NCI-H2029 (cell line): ENCODE results near the gene ETV1.
A peak's percentile ranks its signal among the peaks of the same experiment; 100 is the strongest.

ENCODE experiments used
- DNase-seq: peaks from one replicate; lab custom pipeline; 2025; lab: John Stamatoyannopoulos, UW

Gene ETV1

GRCh38 chr7:13989126-13989948, at the start of gene ETV1:
Gene ETV1 (minus strand): TSS chr7:13989666. CDS start chr7:13989052, 614 bp downstream.
- peak; percentile 27 for DNase-seq

GRCh38 chr7:14024406-14024805, 34.9 kb upstream of the ETV1 start:
- DNase-seq = no peak

- no peak for DNase-seq
Observed at GRCh38 chr7:14023838-14024237, 34.4 kb upstream of the ETV1 start.

GRCh38 chr7:14023342-14023741, 33.9 kb upstream of the ETV1 start:
- no peak for DNase-seq

- DNase-seq = no peak
Observed at GRCh38 chr7:14021069-14021468, 31.6 kb upstream of the ETV1 start.

- no peak for DNase-seq
Observed at GRCh38 chr7:14020339-14020900, 31.0 kb upstream of the ETV1 start.

- DNase-seq = no peak
Observed at GRCh38 chr7:14018751-14019150, 29.3 kb upstream of the ETV1 start.

GRCh38 chr7:14016950-14017349, 27.5 kb upstream of the ETV1 start:
- no peak for DNase-seq

- DNase-seq = no peak
Observed at GRCh38 chr7:14013898-14014297, 24.4 kb upstream of the ETV1 start.

GRCh38 chr7:14009453-14010418, 20.3 kb upstream of the ETV1 start:
- DNase-seq = no peak

GRCh38 chr7:14001139-14001538, 11.7 kb upstream of the ETV1 start:
- no peak for DNase-seq

GRCh38 chr7:14000247-14000646, 10.8 kb upstream of the ETV1 start:
- DNase-seq = no peak

GRCh38 chr7:13998866-13999265, 9.4 kb upstream of the ETV1 start:
- DNase-seq = no peak

GRCh38 chr7:13992596-13992964, 3.1 kb upstream of the ETV1 start:
- no peak for DNase-seq

GRCh38 chr7:13991791-13992595, 2.5 kb upstream of the ETV1 start:
- no peak for DNase-seq

GRCh38 chr7:13990984-13991790, 1.7 kb upstream of the ETV1 start:
- peak; percentile 98 for DNase-seq

- DNase-seq = peak; percentile 86
Observed at GRCh38 chr7:13990319-13990983, 985 bp upstream of the ETV1 start.

GRCh38 chr7:13989949-13990305, 461 bp upstream of the ETV1 start:
- DNase-seq = no peak

- no peak for DNase-seq
Observed at GRCh38 chr7:13988731-13989125, 738 bp downstream of the ETV1 start.

GRCh38 chr7:13988065-13988464, 1.4 kb downstream of the ETV1 start:
- no peak for DNase-seq
